KMS-11 (cell line): ENCODE data around the gene ZNRF1.

Experiments
- H2AFZ ChIP-seq: fragments of 200-600 bp; sonication (generic); 2 replicates; pipeline ENCODE4 v1.6.1; 2016; ENCODE audit warnings: antibody characterized with exemption, mixed run types, low read depth
- H3K27ac ChIP-seq: fragments of 200-600 bp; sonication (generic); 2 replicates; pipeline ENCODE4 v1.6.1; 2016; ENCODE audit warnings: mild to moderate bottlenecking, mixed run types
- H3K27me3 ChIP-seq: fragments of 200-600 bp; sonication (generic); 2 replicates; pipeline ENCODE4 v1.6.1; 2017; ENCODE audit warnings: mild to moderate bottlenecking, low read depth, mixed run types, moderate library complexity; ENCODE audit not compliant: insufficient read depth
- H3K36me3 ChIP-seq: fragments of 200-600 bp; sonication (generic); 2 replicates; pipeline ENCODE4 v1.6.1; 2017; ENCODE audit warnings: mild to moderate bottlenecking, mixed run types; ENCODE audit not compliant: insufficient read depth
- H3K4me1 ChIP-seq: fragments of 200-600 bp; sonication (generic); 2 replicates; pipeline ENCODE4 v1.6.1; 2016; ENCODE audit warnings: mild to moderate bottlenecking, low read depth, mixed run types; ENCODE audit not compliant: poor library complexity, severe bottlenecking
- H3K4me2 ChIP-seq: fragments of 200-600 bp; sonication (generic); 2 replicates; pipeline ENCODE4 v1.7.0; 2016; ENCODE audit warnings: mild to moderate bottlenecking, mixed run types
- H3K4me3 ChIP-seq: fragments of 200-600 bp; sonication (generic); IDR thresholded peaks from 2 replicates; pipeline ENCODE4 v1.6.1; 2017; ENCODE audit warnings: low read depth, low read length, mixed read lengths; ENCODE audit not compliant: insufficient read depth
- H3K79me2 ChIP-seq: fragments of 200-600 bp; sonication (generic); 2 replicates; pipeline ENCODE4 v1.6.1; 2016; ENCODE audit warnings: low read depth, mixed run types; ENCODE audit not compliant: insufficient read depth
- H3K9ac ChIP-seq: fragments of 200-600 bp; sonication (generic); 2 replicates; pipeline ENCODE4 v1.6.1; 2016; ENCODE audit warnings: mild to moderate bottlenecking, mixed run types
- H4K20me1 ChIP-seq: fragments of 200-600 bp; sonication (generic); 2 replicates; pipeline ENCODE4 v1.6.1; 2016; ENCODE audit warnings: mild to moderate bottlenecking, mixed run types; ENCODE audit not compliant: insufficient read depth
- TF ChIP-seq, protein P1 (sequence below): fragments of 200-600 bp; sonication (generic); conservative IDR thresholded peaks from 2 replicates; pipeline ENCODE4 v1.6.1; 2017; ENCODE audit warnings: low read depth, mild to moderate bottlenecking, antibody characterized with exemption, low read length, moderate library complexity, mixed read lengths

The ZNRF1 gene

DNA sequence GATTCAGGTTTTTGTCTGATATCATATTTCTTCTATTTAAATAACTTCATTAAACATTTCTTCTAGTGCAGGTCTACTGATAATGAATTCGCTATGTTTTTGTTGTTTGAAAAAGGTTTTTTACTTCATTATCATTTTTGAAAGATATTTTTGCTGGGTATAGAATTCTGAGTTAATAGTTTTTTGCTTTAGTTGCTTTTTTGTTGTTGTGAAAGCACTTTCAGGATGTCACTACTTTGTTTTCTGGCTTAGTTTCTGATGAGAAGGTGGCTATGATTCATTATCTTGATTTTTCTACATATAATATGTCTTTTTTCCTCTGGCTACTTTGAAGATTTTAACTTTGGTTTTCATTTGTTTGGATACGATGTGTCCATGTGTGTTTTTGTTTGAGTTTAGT is 153.0 kb downstream of the ZNRF1 start:
- peaks cover 19% of the 10 kb centered on the region; the same call in 1 of the 2 replicates for H3K79me2 ChIP-seq
- peaks cover 3% of the 10 kb centered on the region; the same call in 1 of the 2 replicates for H3K36me3 ChIP-seq
- H3K27me3 ChIP-seq = no peaks in the 10 kb centered on the region
- TF ChIP-seq, protein P1, sequence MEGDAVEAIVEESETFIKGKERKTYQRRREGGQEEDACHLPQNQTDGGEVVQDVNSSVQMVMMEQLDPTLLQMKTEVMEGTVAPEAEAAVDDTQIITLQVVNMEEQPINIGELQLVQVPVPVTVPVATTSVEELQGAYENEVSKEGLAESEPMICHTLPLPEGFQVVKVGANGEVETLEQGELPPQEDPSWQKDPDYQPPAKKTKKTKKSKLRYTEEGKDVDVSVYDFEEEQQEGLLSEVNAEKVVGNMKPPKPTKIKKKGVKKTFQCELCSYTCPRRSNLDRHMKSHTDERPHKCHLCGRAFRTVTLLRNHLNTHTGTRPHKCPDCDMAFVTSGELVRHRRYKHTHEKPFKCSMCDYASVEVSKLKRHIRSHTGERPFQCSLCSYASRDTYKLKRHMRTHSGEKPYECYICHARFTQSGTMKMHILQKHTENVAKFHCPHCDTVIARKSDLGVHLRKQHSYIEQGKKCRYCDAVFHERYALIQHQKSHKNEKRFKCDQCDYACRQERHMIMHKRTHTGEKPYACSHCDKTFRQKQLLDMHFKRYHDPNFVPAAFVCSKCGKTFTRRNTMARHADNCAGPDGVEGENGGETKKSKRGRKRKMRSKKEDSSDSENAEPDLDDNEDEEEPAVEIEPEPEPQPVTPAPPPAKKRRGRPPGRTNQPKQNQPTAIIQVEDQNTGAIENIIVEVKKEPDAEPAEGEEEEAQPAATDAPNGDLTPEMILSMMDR = no peak
- H4K20me1 ChIP-seq = no peaks in the 10 kb centered on the region
- peaks cover 6% of the 10 kb centered on the region for H3K4me1 ChIP-seq
- no peak overlapping the region for H3K4me2 ChIP-seq
- no peak overlapping the region for H3K4me3 ChIP-seq
- no peak overlapping the region for H2AFZ ChIP-seq
- no peak overlapping the region for H3K27ac ChIP-seq
- no peak overlapping the region for H3K9ac ChIP-seq

DNA sequence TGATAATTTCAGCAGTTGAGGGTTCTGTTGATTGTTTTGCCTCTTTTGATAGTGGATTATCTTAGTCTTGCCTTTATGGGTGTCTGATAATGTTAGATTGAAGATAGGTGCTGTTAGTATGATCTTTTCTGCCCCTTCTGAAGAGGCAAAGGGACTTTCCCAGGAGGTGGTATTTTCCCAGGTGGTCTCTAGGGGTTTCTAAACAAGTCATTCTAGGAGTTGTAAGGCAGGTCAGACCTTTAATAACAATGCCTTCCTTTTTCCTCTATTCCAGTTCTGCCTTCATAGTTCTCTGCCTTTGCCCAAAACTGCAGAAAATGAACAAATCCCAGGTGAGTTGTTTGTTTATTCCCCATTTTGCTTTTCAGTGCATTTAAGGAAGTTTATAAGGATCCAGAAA is 153.8 kb downstream of the ZNRF1 start:
- TF ChIP-seq, protein P1 = no peak
- Histone ChIP-seq H4K20me1 (no peaks in the 10 kb centered on the region), H3K79me2 (peaks cover 19% of the 10 kb centered on the region; the same call in 1 of the 2 replicates), H3K27me3 (no peaks in the 10 kb centered on the region), H3K36me3 (peaks cover 3% of the 10 kb centered on the region; the same call in 1 of the 2 replicates), H2AFZ (no peak overlapping the region), H3K4me2 (no peak overlapping the region), H3K9ac (no peak overlapping the region), H3K4me3 (no peak overlapping the region), H3K4me1 (peaks cover 6% of the 10 kb centered on the region), H3K27ac (no peak overlapping the region)

- H2AFZ ChIP-seq = no peak overlapping the region
- no peak overlapping the region for H3K27ac ChIP-seq
- no peaks in the 10 kb centered on the region for H4K20me1 ChIP-seq
- no peak overlapping the region for H3K9ac ChIP-seq
- no peaks in the 10 kb centered on the region for H3K36me3 ChIP-seq
- TF ChIP-seq, protein P1 = no peak
- H3K27me3 ChIP-seq = no peaks in the 10 kb centered on the region
- no peak overlapping the region for H3K4me3 ChIP-seq
- H3K79me2 ChIP-seq = no peaks in the 10 kb centered on the region
- no peaks in the 10 kb centered on the region for H3K4me1 ChIP-seq
- no peak overlapping the region for H3K4me2 ChIP-seq
Measured at GRCh38 chr16:75160386-75160785, 161.6 kb downstream of the ZNRF1 start.
